OCI-LY7 (cell line): ENCODE measurements around the gene TCERG1.

ENCODE experiments used
- CTCF ChIP-seq: fragments of 200-600 bp; sonication (generic); conservative IDR thresholded peaks from 2 replicates; pipeline ENCODE4 v1.5.1; 2014; ENCODE audit warnings: mild to moderate bottlenecking, antibody characterized with exemption, low read length, moderate library complexity, mixed read lengths
- EZH2phosphoT487 ChIP-seq: fragments of 200-600 bp; sonication (generic); IDR thresholded peaks from 2 replicates; pipeline ENCODE4 v1.6.1; 2018; ENCODE audit warnings: low read depth, borderline replicate concordance, mild to moderate bottlenecking, mixed run types, antibody characterized with exemption, low read length, moderate library complexity, mixed read lengths

DNA sequence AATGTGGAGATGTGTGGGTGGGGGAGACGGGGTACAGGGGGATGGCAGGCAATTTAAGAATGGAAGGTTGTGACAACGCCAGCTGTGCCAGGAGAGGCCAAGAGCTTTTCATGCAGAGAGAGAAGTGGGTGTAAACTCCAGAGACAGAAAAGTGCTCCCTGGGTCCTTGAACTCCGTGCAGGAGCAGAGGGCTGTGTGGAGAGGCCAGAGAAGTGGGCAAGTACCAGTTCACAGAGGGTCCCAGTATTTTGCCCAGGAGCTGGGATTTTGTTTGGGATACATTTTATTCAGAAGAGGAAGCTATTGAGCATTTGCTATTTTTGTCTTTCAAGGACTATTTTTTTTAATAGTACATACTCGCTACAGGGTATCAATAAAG, 19.5 kb upstream of the TCERG1 start:
- TF ChIP-seq CTCF (no peak), EZH2phosphoT487 (no peak)
